A549 (cell line): ENCODE measurements around the gene MBL2. TPM values are rescaled to one million over a fixed set of nuclear protein-coding genes. Genes with fewer than 3 reads are reported as not detected.

Experiments used
- ATAC-seq, 2 experiments: fragments of 200-7000 bp in 1 of 2; fragments of >200 bp in 1 of 2; cut with Nextera tagmentation in 1 of 2; cut with Tn5 transposase in 1 of 2; 3 replicates each; pipeline versions ENCODE4 v1.8.0 to v1.9.1; 2018 to 2020; ENCODE audit warnings: mild to moderate bottlenecking in 1 of 2, moderate library complexity in 1 of 2
- CTCF ChIA-PET: fragments of 300-600 bp; sonication (Branson Sonifier 250); formaldehyde crosslinking; extraction: SDS; loops from one replicate; lab custom pipeline; 2021; ENCODE audit warnings: antibody characterized with exemption, inconsistent platforms; lab: Yijun Ruan, JAX
- POLR2A ChIA-PET: fragments of 350-600 bp; formaldehyde crosslinking; extraction: SDS; loops from one replicate; lab custom pipeline; 2021; ENCODE audit warnings: antibody characterized with exemption, inconsistent platforms; lab: Yijun Ruan, JAX
- DNase-seq, 2 experiments: peaks; one replicate each; pipeline versions ENCODE4 v3.0.0 to v3.0.0-alpha.2; 2011 to 2016; ENCODE audit warnings: low read depth in 1 of 2, low spot score in 1 of 2
- FAIRE-seq: peaks from 2 replicates; lab custom pipeline; 2011; peaks lifted over from hg19 to GRCh38; lab: Jason Lieb, UNC
- H3K27ac ChIP-seq, 2 experiments: fragments of >200 bp; sonication (Bioruptor Twin); formaldehyde crosslinking; 3 replicates each; pipeline ENCODE4 v1.5.1; 2016 to 2017
- H3K4me1 ChIP-seq: fragments of >200 bp; sonication (Bioruptor Twin); formaldehyde crosslinking; 3 replicates; pipeline ENCODE4 v1.6.1; 2016
- H3K4me2 ChIP-seq: fragments of >200 bp; sonication (Bioruptor Twin); formaldehyde crosslinking; 3 replicates; pipeline ENCODE4 v1.6.1; 2016
- H3K4me3 ChIP-seq: fragments of >200 bp; sonication (Bioruptor Twin); formaldehyde crosslinking; 3 replicates; pipeline ENCODE4 v1.5.1; 2016
- H3K9me3 ChIP-seq: fragments of >200 bp; sonication (Bioruptor Twin); formaldehyde crosslinking; 3 replicates; pipeline ENCODE4 v1.6.1; 2016
- ATOH8 ChIP-seq: fragments of 250-450 bp; sonication (Bioruptor Pico); IDR thresholded peaks from 2 replicates; pipeline ENCODE4 v1.5.0; 2020; ENCODE audit warnings: low read depth, mild to moderate bottlenecking, moderate library complexity
- BCL3 ChIP-seq: fragments of >200 bp; sonication (Bioruptor Twin); formaldehyde crosslinking; IDR thresholded peaks from 3 replicates; pipeline ENCODE4 v1.6.1; 2016
- CBX2 ChIP-seq: fragments of 200-600 bp; sonication (generic); IDR thresholded peaks from 2 replicates; pipeline ENCODE4 v1.6.1; 2016; ENCODE audit warnings: low read depth, mild to moderate bottlenecking, borderline replicate concordance
- CBX8 ChIP-seq: fragments of 200-600 bp; sonication (generic); IDR thresholded peaks from 2 replicates; pipeline ENCODE4 v1.6.1; 2016
- CEBPB ChIP-seq, 2 experiments: fragments of >200 bp in 1 of 2; sonication (Bioruptor Twin) in 1 of 2; formaldehyde crosslinking in 1 of 2; IDR thresholded peaks; 2 replicates each; pipeline ENCODE4 v1.6.1; 2012 to 2016
- CHD4 ChIP-seq: fragments of 200-600 bp; sonication (generic); IDR thresholded peaks from 2 replicates; pipeline ENCODE4 v1.6.1; 2016; ENCODE audit warnings: antibody characterized with exemption, mild to moderate bottlenecking, borderline replicate concordance
- CTCF ChIP-seq: fragments of >200 bp; sonication (Bioruptor Twin); formaldehyde crosslinking; IDR thresholded peaks from 3 replicates; pipeline ENCODE4 v1.5.1; 2016
- EHMT2 ChIP-seq: fragments of 200-600 bp; sonication (generic); IDR thresholded peaks from 2 replicates; pipeline ENCODE4 v1.6.1; 2016; ENCODE audit warnings: antibody characterized with exemption, low read depth, mild to moderate bottlenecking, moderate library complexity
- EP300 ChIP-seq, 2 experiments: fragments of >200 bp; sonication (Bioruptor Twin); formaldehyde crosslinking; IDR thresholded peaks; 2 replicates in 1 of 2; 3 replicates in 1 of 2; pipeline ENCODE4 v1.6.1; 2016 to 2017
- ESRRA ChIP-seq: fragments of 150-350 bp; IDR thresholded peaks from 2 replicates; pipeline ENCODE4 v1.6.1; 2014; ENCODE audit warnings: mild to moderate bottlenecking, low read length, borderline replicate concordance
- HDAC2 ChIP-seq: fragments of 200-600 bp; sonication (generic); IDR thresholded peaks from 2 replicates; pipeline ENCODE4 v1.6.1; 2016
- HEYL ChIP-seq: fragments of 250-450 bp; sonication (Bioruptor Pico); IDR thresholded peaks from 2 replicates; pipeline ENCODE4 v1.8.0; 2021; ENCODE audit warnings: mild to moderate bottlenecking, moderate library complexity
- HOXB5 ChIP-seq: fragments of 250-450 bp; sonication (Bioruptor Pico); IDR thresholded peaks from 2 replicates; pipeline ENCODE4 v1.5.0; 2020; ENCODE audit warnings: mild to moderate bottlenecking, moderate library complexity
- JUNB ChIP-seq: fragments of >200 bp; sonication (Bioruptor Twin); formaldehyde crosslinking; IDR thresholded peaks from 2 replicates; pipeline ENCODE4 v1.6.1; 2016
- MAX ChIP-seq: IDR thresholded peaks from 2 replicates; pipeline ENCODE4 v1.6.1; 2012
- POLR2A ChIP-seq: IDR thresholded peaks from 2 replicates; pipeline ENCODE4 v1.6.1; 2012; ENCODE audit warnings: mild to moderate bottlenecking, low read length
- REST ChIP-seq: fragments of 200-600 bp; sonication (generic); IDR thresholded peaks from 2 replicates; pipeline ENCODE4 v1.6.1; 2016; ENCODE audit warnings: antibody characterized with exemption, mild to moderate bottlenecking, moderate library complexity
- RFX5 ChIP-seq: fragments of 450-650 bp; IDR thresholded peaks from 2 replicates; pipeline ENCODE4 v1.7.1; 2014; ENCODE audit warnings: antibody characterized with exemption, mild to moderate bottlenecking, moderate library complexity
- WGBS: methylation state at CpG from one replicate; pipeline ENCODE4 v1.1.6; 2017; ENCODE audit errors: missing lambda C conversion rate; 5-methylcytosine and 5-hydroxymethylcytosine counted together
- polyA plus RNA-seq, 4 experiments: library from polyadenylated mRNA; depleted of rRNA in 3 of 4; stranded (reverse); fragments of >200 nt; fragmentation: RNase III in 1 of 4; extraction: RNeasy Plus Mini Kit Qiagen cat#74134 plus additional on column Dnase treatment in 1 of 4; gene quantifications; 2 replicates in 3 of 4; 3 replicates in 1 of 4; pipeline ENCODE4 v1.2.3, GENCODE V29; 2011 to 2017

MBL2 gene
- polyA plus RNA-seq, 2 of the 4 experiments (the other 2 are of a cell fraction), result not detected

- TF ChIP-seq REST, result no peak
These were observed 12.8 kb upstream of the MBL2 start (continued) for GRCh38 chr10:52785418-52785817.

- no peak for ATAC-seq
- Histone ChIP-seq H3K4me2 (no peak overlapping the region), H3K27ac (no peak overlapping the region)
- 14% methylated on average over 3 of the region's 3 CpGs for WGBS
- POLR2A ChIA-PET, result no interaction called here
- FAIRE-seq, result no peak
- DNase-seq, result no peak
- TF ChIP-seq HEYL (CRISPR knock-in tag), result no peak
- TF ChIP-seq EHMT2, result no peak
- TF ChIP-seq BCL3, result no peak
- TF ChIP-seq HOXB5, result no peak
- TF ChIP-seq CBX8, result no peak
- no peak for TF ChIP-seq CEBPB (IDR thresholded peaks at IDR 0.05)
- TF ChIP-seq ESRRA, result no peak
- no peak for TF ChIP-seq EP300 (IDR thresholded peaks at IDR 0.05)
- TF ChIP-seq HDAC2, result no peak
- no peak for TF ChIP-seq MAX
- TF ChIP-seq, all 56 proteins: peak for 0
- Histone ChIP-seq H3K4me1 (no peaks in the 10 kb centered on the region), H3K9me3 (no peaks in the 10 kb centered on the region), H3K4me3 (no peak overlapping the region)
- CTCF ChIA-PET, result interaction anchor here (0.8 to 1.5 kb wide), 5 partner anchors 22 to 296 kb away, joined by 3 to 5 read pairs (median 3); no protein-coding TSS in a partner anchor
These were observed 11.1 kb upstream of the MBL2 start for GRCh38 chr10:52783726-52784125.

GRCh38 chr10:52782554-52782953 lies 10.0 kb upstream of the MBL2 start:
- Histone ChIP-seq H3K4me3 (no peak overlapping the region), H3K4me1 (no peaks in the 10 kb centered on the region), H3K27ac (no peak overlapping the region), H3K9me3 (no peaks in the 10 kb centered on the region), H3K4me2 (no peak overlapping the region)
- no peak for ATAC-seq
- ChIA-PET CTCF (interaction anchor here (0.6 to 5.8 kb wide), 2 partner anchors 138 to 359 kb away, joined by 3 to 61 read pairs; no protein-coding TSS in a partner anchor), POLR2A (no interaction called here)
- TF ChIP-seq JUNB (no peak), CHD4 (no peak), RFX5 (no peak), POLR2A (no peak), ATOH8 (CRISPR knock-in tag) (no peak), CBX2 (no peak), CTCF (no peak), ESRRA (no peak), BCL3 (no peak), CEBPB (IDR thresholded peaks at IDR 0.05) (no peak)
- DNase-seq, result no peak
- no peak for FAIRE-seq
